Endothelial cell of umbilical vein (primary cell): Measurements from ENCODE around the gene KPNA2. TPM values are rescaled to one million over a fixed set of nuclear protein-coding genes. Genes with fewer than 3 reads are reported as not detected.

Source experiments
- BruUV-seq: library from RNA; stranded (reverse); fragments of 400-500 nt; replicated peaks from 2 replicates; lab custom pipeline; 2021; lab: Mats Ljungman, UMichigan
- CTCF ChIA-PET: fragments of 300-600, 350-600 bp; sonication (Branson Sonifier 250); formaldehyde crosslinking; loops from one replicate; lab custom pipeline; 2021; ENCODE audit warnings: antibody characterized with exemption, inconsistent platforms; lab: Charles Lee
- POLR2A ChIA-PET: fragments of 300-600, 350-600 bp; sonication (Branson Sonifier 250); formaldehyde crosslinking; loops from one replicate; lab custom pipeline; 2021; ENCODE audit warnings: antibody characterized with exemption, inconsistent platforms; lab: Charles Lee
- DNase-seq: peaks from one replicate; pipeline ENCODE4 v3.0.0-alpha.2; 2011; ENCODE audit warnings: low read depth, low spot score
- FAIRE-seq: peaks from 2 replicates; lab custom pipeline; 2011; peaks lifted over from hg19 to GRCh38; lab: Jason Lieb, UNC
- H2AFZ ChIP-seq: 2 replicates; pipeline ENCODE4 v1.6.0; 2012; ENCODE audit warnings: low read depth, low read length, control low read depth, inconsistent platforms
- H3K27ac ChIP-seq: 2 replicates; pipeline ENCODE4 v1.5.1; 2011; ENCODE audit warnings: low read depth, mild to moderate bottlenecking, control low read depth, low read length, moderate library complexity; ENCODE audit not compliant: insufficient read depth
- H3K27me3 ChIP-seq, 2 experiments: 2 replicates each; pipeline versions ENCODE4 v1.6.0 to v1.6.1; 2011; ENCODE audit warnings: low read length in 2 of 2, mixed read lengths in 1 of 2; ENCODE audit not compliant: control insufficient read depth in 2 of 2, insufficient read depth in 2 of 2
- H3K36me3 ChIP-seq, 2 experiments: 2 replicates in 1 of 2; 3 replicates in 1 of 2; pipeline ENCODE4 v1.5.1; 2011; ENCODE audit warnings: low read length in 2 of 2, mild to moderate bottlenecking in 1 of 2, moderate library complexity in 1 of 2; ENCODE audit not compliant: control insufficient read depth in 2 of 2, insufficient read depth in 2 of 2; ENCODE audit errors: extremely low read depth in 1 of 2
- H3K4me1 ChIP-seq: 3 replicates; pipeline ENCODE4 v1.5.1; 2011; ENCODE audit warnings: mild to moderate bottlenecking, low read length; ENCODE audit not compliant: control insufficient read depth, insufficient read depth; ENCODE audit errors: extremely low read depth
- H3K4me2 ChIP-seq: 2 replicates; pipeline ENCODE4 v1.6.1; 2011; ENCODE audit warnings: low read length, control low read depth, mixed read lengths; ENCODE audit not compliant: insufficient read depth
- H3K4me3 ChIP-seq, 3 experiments: fragments of 200-600 bp in 1 of 3; sonication (generic), shearing (Covaris generic) in 1 of 3; replicated peaks in 1 of 3; 2 replicates each; pipeline ENCODE4 v1.5.1; 2011 to 2016; ENCODE audit warnings: control low read depth in 3 of 3, low read length in 3 of 3, mild to moderate bottlenecking in 2 of 3, inconsistent platforms in 1 of 3, low read depth in 1 of 3, moderate library complexity in 1 of 3; ENCODE audit not compliant: insufficient read depth in 1 of 3
- H3K79me2 ChIP-seq: 2 replicates; pipeline ENCODE4 v1.6.0; 2012; ENCODE audit warnings: low read length, inconsistent platforms; ENCODE audit not compliant: control insufficient read depth, insufficient read depth
- H3K9ac ChIP-seq: replicated peaks from 2 replicates; pipeline ENCODE3; 2011; ENCODE audit warnings: low read length, control low read depth; ENCODE audit not compliant: insufficient read depth; ENCODE audit errors: extremely low read depth
- H3K9me1 ChIP-seq: replicated peaks from 3 replicates; pipeline ENCODE4 v1.6.0; 2011; ENCODE audit warnings: mild to moderate bottlenecking, low read length; ENCODE audit not compliant: control insufficient read depth, insufficient read depth; ENCODE audit errors: extremely low read depth
- H3K9me3 ChIP-seq: replicated peaks from 2 replicates; pipeline ENCODE4 v1.5.1; 2012; ENCODE audit warnings: low read length, inconsistent platforms; ENCODE audit not compliant: control insufficient read depth, insufficient read depth
- H4K20me1 ChIP-seq: replicated peaks from 2 replicates; pipeline ENCODE3; 2011; ENCODE audit warnings: mild to moderate bottlenecking, low read length; ENCODE audit not compliant: control insufficient read depth, insufficient read depth; ENCODE audit errors: extremely low read depth
- GATA2 ChIP-seq: IDR thresholded peaks from 2 replicates; pipeline ENCODE4 v1.7.0; 2011; ENCODE audit warnings: low read depth, mild to moderate bottlenecking, moderate library complexity, mixed read lengths, low read length; ENCODE audit not compliant: insufficient read length, insufficient read depth
- MYC ChIP-seq: IDR thresholded peaks from one replicate; pipeline ENCODE4 v1.6.1; 2011; ENCODE audit warnings: mild to moderate bottlenecking, low read depth, low read length
- POLR2AphosphoS5 ChIP-seq: IDR thresholded peaks from 2 replicates; pipeline ENCODE4 v1.6.1; 2012; ENCODE audit warnings: low read depth, mild to moderate bottlenecking, control low read depth, low read length, moderate library complexity; ENCODE audit not compliant: insufficient read depth
- dilution Hi-C: fragments of 300-500 bp; cut with MboI; formaldehyde crosslinking; loops from one replicate; pipeline ENCODE4 v1.15.0; 2019; ENCODE audit warnings: low sequenced_read_pairs; ENCODE audit not compliant: extremely low pct_ligation_motif_present
- intact Hi-C: fragments of 100-400 bp; cut with micrococcal nuclease; formaldehyde crosslinking; loops from one replicate; pipeline ENCODE4 v1.10.0; 2022
- polyA plus RNA-seq, 4 experiments: library from polyadenylated mRNA; depleted of rRNA in 3 of 4; stranded (reverse) in 3 of 4; unstranded in 1 of 4; fragments of >200 nt; gene quantifications; 2 replicates each; pipeline versions ENCODE4 v1.2.1 to v1.2.3, GENCODE V29; 2011 to 2012; ENCODE audit warnings: missing spikeins in 1 of 4
- total RNA-seq: library from RNA; stranded (reverse); gene quantifications from 2 replicates; pipeline ENCODE4 v1.2.3, GENCODE V29; 2021
- TF ChIP-seq, protein P1 (sequence below), 2 donors: IDR thresholded peaks; 1 replicate in 1 of 2; 2 replicates in 1 of 2; pipeline ENCODE4 v1.5.1; 2011; ENCODE audit warnings: low read length in 2 of 2, mild to moderate bottlenecking in 2 of 2, moderate library complexity in 2 of 2, control low read depth in 1 of 2, inconsistent platforms in 1 of 2, low read depth in 1 of 2; ENCODE audit not compliant: insufficient read depth in 1 of 2; ENCODE audit errors: extremely low read depth in 1 of 2

KPNA2 gene
- total and polyA plus RNA-seq, 2 donors (not counting 3 experiments of a cell fraction or from before 2014, with no cell fraction given) = 252 to 382 TPM

GRCh38 chr17:68054296-68054900 lies 18.9 kb downstream of the KPNA2 start:
- H3K4me3 ChIP-seq = peak overlapping the region in 1 of 3 experiments; percentile 16
- H3K9ac ChIP-seq = peak overlapping the region; percentile 81
- CTCF ChIA-PET = interaction anchor here (0.8 to 2.9 kb wide), 4 partner anchors 16 to 146 kb away, joined by 3 to 11 read pairs (median 4); no protein-coding TSS in a partner anchor
- intact Hi-C loops (loop anchor here (1.0 to 5.0 kb wide), 3 partner anchors 47 to 408 kb away; no protein-coding TSS in a partner anchor), dilution Hi-C loops (no loop called here)
- no peaks in the 10 kb centered on the region for H3K9me3 ChIP-seq
- H3K4me2 ChIP-seq = peak overlapping the region; percentile 58
- no peaks in the 10 kb centered on the region for H4K20me1 ChIP-seq
- H2AFZ ChIP-seq = peak overlapping the region; percentile 50
- no peaks in the 10 kb centered on the region for H3K9me1 ChIP-seq
- H3K36me3 ChIP-seq = no peaks in the 10 kb centered on the region
- POLR2A ChIA-PET = interaction anchor here (1.0 to 1.3 kb wide), 2 partner anchors 17 kb away, joined by 4 to 5 read pairs; no protein-coding TSS in a partner anchor
- FAIRE-seq = peak; percentile 85
- H3K4me1 ChIP-seq = peaks cover 24% of the 10 kb centered on the region
- TF ChIP-seq POLR2AphosphoS5 = no peak
- no peak for TF ChIP-seq GATA2
- no peak for TF ChIP-seq MYC
- TF ChIP-seq, protein P1, sequence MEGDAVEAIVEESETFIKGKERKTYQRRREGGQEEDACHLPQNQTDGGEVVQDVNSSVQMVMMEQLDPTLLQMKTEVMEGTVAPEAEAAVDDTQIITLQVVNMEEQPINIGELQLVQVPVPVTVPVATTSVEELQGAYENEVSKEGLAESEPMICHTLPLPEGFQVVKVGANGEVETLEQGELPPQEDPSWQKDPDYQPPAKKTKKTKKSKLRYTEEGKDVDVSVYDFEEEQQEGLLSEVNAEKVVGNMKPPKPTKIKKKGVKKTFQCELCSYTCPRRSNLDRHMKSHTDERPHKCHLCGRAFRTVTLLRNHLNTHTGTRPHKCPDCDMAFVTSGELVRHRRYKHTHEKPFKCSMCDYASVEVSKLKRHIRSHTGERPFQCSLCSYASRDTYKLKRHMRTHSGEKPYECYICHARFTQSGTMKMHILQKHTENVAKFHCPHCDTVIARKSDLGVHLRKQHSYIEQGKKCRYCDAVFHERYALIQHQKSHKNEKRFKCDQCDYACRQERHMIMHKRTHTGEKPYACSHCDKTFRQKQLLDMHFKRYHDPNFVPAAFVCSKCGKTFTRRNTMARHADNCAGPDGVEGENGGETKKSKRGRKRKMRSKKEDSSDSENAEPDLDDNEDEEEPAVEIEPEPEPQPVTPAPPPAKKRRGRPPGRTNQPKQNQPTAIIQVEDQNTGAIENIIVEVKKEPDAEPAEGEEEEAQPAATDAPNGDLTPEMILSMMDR (IDR thresholded peaks at IDR 0.05; ENCODE audit: extremely low read depth in 1 of 2, insufficient read depth in 1 of 2, low read depth in 1 of 2, low read length in 2 of 2) = no peak
- H3K79me2 ChIP-seq = no peaks in the 10 kb centered on the region
- no peaks in the 10 kb centered on the region for H3K27me3 ChIP-seq
- peak overlapping the region; percentile 97 for H3K27ac ChIP-seq
- TSS peak; percentile 77 for BruUV-seq
- peak; percentile 94 for DNase-seq

GRCh38 chr17:68057531-68057952 lies 22.0 kb downstream of the KPNA2 start:
- peak; percentile 79 for FAIRE-seq

More at GRCh38 chr17:68057531-68057952, 22.0 kb downstream of the KPNA2 start:
- CTCF ChIA-PET = interaction anchor here (0.7 to 2.2 kb wide), 8 partner anchors 13 to 143 kb away, joined by 3 to 20 read pairs (median 4); no protein-coding TSS in a partner anchor
- intact Hi-C loops = no loop called here
- Histone ChIP-seq H3K27me3 (no peaks in the 10 kb centered on the region), H3K9ac (no peak overlapping the region), H4K20me1 (no peaks in the 10 kb centered on the region), H3K36me3 (no peaks in the 10 kb centered on the region), H3K4me1 (peaks cover 32% of the 10 kb centered on the region), H3K27ac (no peak overlapping the region), H2AFZ (no peak overlapping the region), H3K9me1 (no peaks in the 10 kb centered on the region), H3K4me3 (no peak overlapping the region), H3K9me3 (no peaks in the 10 kb centered on the region), H3K4me2 (no peak overlapping the region), H3K79me2 (no peaks in the 10 kb centered on the region)
- dilution Hi-C loops = no loop called here
- no peak for TF ChIP-seq GATA2
- TF ChIP-seq, protein P1 (IDR thresholded peaks at IDR 0.05; ENCODE audit: extremely low read depth in 1 of 2, insufficient read depth in 1 of 2, low read depth in 1 of 2, low read length in 2 of 2) = peak; percentile 46 to 52
- no TSS peak for BruUV-seq
- DNase-seq = peak; percentile 53
- POLR2A ChIA-PET = no interaction called here
